K562 (cell line): ENCODE measurements around the gene TMEM86A. TPM values are rescaled to one million over a fixed set of nuclear protein-coding genes. Genes with fewer than 3 reads are reported as not detected.
A peak's percentile ranks its signal among the peaks of the same experiment; 100 is the strongest.

Experiments used
- ATAC-seq: fragments of 200-7000 bp; cut with Tn5 transposase; 3 replicates; pipeline ENCODE4 v1.9.1; 2020; ENCODE audit warnings: moderate library complexity
- BruUV-seq: library from RNA; stranded (reverse); fragments of 400-500 nt; replicated peaks from 2 replicates; lab custom pipeline; 2021; lab: Mats Ljungman, UMichigan
- CTCF ChIA-PET: fragments of 300-600 bp; formaldehyde crosslinking; extraction: SDS; loops from one replicate; lab custom pipeline; 2021; ENCODE audit warnings: low intra/inter-chr PET ratio; lab: Yijun Ruan, JAX
- POLR2A ChIA-PET: fragments of 300-600, 350-650 bp; sonication (Branson Sonifier 250); formaldehyde crosslinking; extraction: SDS; loops from one replicate; lab custom pipeline; 2021; ENCODE audit warnings: antibody characterized with exemption, inconsistent platforms; lab: Yijun Ruan, JAX
- DNase-seq, 4 experiments: peaks; one replicate each; pipeline versions ENCODE4 v3.0.0 to v3.0.0-alpha.2; 2011 to 2018; ENCODE audit warnings: low spot score in 3 of 4, mixed read lengths in 3 of 4; ENCODE audit errors: extremely low read depth in 1 of 4
- FAIRE-seq: peaks from 2 replicates; lab custom pipeline; 2011; peaks lifted over from hg19 to GRCh38; lab: Jason Lieb, UNC
- H2AFZ ChIP-seq: 2 replicates; pipeline ENCODE4 v1.6.0; 2011; ENCODE audit warnings: low read depth, low read length, control low read depth, inconsistent platforms
- H3K27ac ChIP-seq: fragments of 200-600 bp; 3 replicates; pipeline ENCODE4 v1.8.0; 2011; ENCODE audit warnings: low read depth, mild to moderate bottlenecking, control low read depth, inconsistent platforms, low read length, moderate library complexity, mixed read lengths; ENCODE audit errors: extremely low read depth
- H3K27me3 ChIP-seq, 2 experiments: fragments of 300-600 bp in 1 of 2; 2 replicates in 1 of 2; 3 replicates in 1 of 2; pipeline versions ENCODE4 v1.6.0 to v1.8.0; 2011; ENCODE audit warnings: inconsistent platforms in 2 of 2, low read length in 2 of 2, mild to moderate bottlenecking in 1 of 2, mixed read lengths in 1 of 2, moderate library complexity in 1 of 2; ENCODE audit not compliant: control insufficient read depth in 2 of 2, insufficient read depth in 2 of 2
- H3K36me3 ChIP-seq: fragments of 300-600 bp; 3 replicates; pipeline ENCODE4 v1.8.0; 2011; ENCODE audit warnings: mild to moderate bottlenecking, low read length, inconsistent platforms; ENCODE audit not compliant: control insufficient read depth, insufficient read depth
- H3K4me1 ChIP-seq, 2 experiments: fragments of 200-600 bp in 1 of 2; replicated peaks in 1 of 2; 2 replicates in 1 of 2; 3 replicates in 1 of 2; pipeline versions ENCODE4 v1.5.1 to v1.8.0; 2011; ENCODE audit warnings: inconsistent platforms in 2 of 2, low read length in 2 of 2, mild to moderate bottlenecking in 1 of 2, mixed read lengths in 1 of 2, moderate library complexity in 1 of 2; ENCODE audit not compliant: control insufficient read depth in 2 of 2, insufficient read depth in 2 of 2
- H3K4me2 ChIP-seq: 2 replicates; pipeline ENCODE4 v1.6.1; 2011; ENCODE audit warnings: low read length, control low read depth, inconsistent platforms, mixed read lengths; ENCODE audit not compliant: insufficient read depth
- H3K4me3 ChIP-seq: fragments of 200-600 bp; sonication (generic), shearing (Covaris generic); 2 replicates; pipeline ENCODE4 v1.5.1; 2016; ENCODE audit warnings: control low read depth, inconsistent platforms
- H3K79me2 ChIP-seq: fragments of 200-600 bp; 3 replicates; pipeline ENCODE4 v1.8.0; 2011; ENCODE audit warnings: low read length, inconsistent platforms; ENCODE audit not compliant: control insufficient read depth, insufficient read depth
- H3K9ac ChIP-seq, 2 experiments: 2 replicates each; pipeline versions ENCODE4 v1.6.0 to v1.6.1; 2011; ENCODE audit warnings: low read depth in 2 of 2, low read length in 2 of 2, control low read depth in 1 of 2, inconsistent platforms in 1 of 2, mild to moderate bottlenecking in 1 of 2, mixed read lengths in 1 of 2; ENCODE audit not compliant: insufficient read depth in 1 of 2
- H3K9me1 ChIP-seq: one replicate; pipeline ENCODE4 v1.6.0; 2011; ENCODE audit warnings: inconsistent platforms, mild to moderate bottlenecking, low read length, moderate library complexity; ENCODE audit not compliant: control insufficient read depth, insufficient read depth
- H3K9me3 ChIP-seq: replicated peaks from 2 replicates; pipeline ENCODE4 v1.5.1; 2011; ENCODE audit warnings: low read depth, low read length, inconsistent platforms; ENCODE audit not compliant: control insufficient read depth, insufficient read depth
- H4K20me1 ChIP-seq: replicated peaks from 2 replicates; pipeline ENCODE4 v1.6.1; 2011; ENCODE audit warnings: low read length, inconsistent platforms, mixed read lengths; ENCODE audit not compliant: control insufficient read depth, insufficient read depth
- NRF1 ChIP-seq, 2 experiments: fragments of 450-650 bp; IDR thresholded peaks in 1 of 2; conservative IDR thresholded peaks in 1 of 2; 2 replicates each; pipeline ENCODE4 v1.6.1; 2014; ENCODE audit warnings: mild to moderate bottlenecking in 2 of 2
- SP1 ChIP-seq: sonication (generic); formaldehyde crosslinking; IDR thresholded peaks from 2 replicates; pipeline ENCODE4 v1.8.1; 2022; ENCODE audit warnings: mild to moderate bottlenecking, missing genetic modification reagents
- WGBS: fragments of 100-300 bp; shearing (Covaris generic); methylation state at CpG from one replicate; pipeline ENCODE4 v1.1.6; 2016; ENCODE audit warnings: low coverage, mixed read lengths; ENCODE audit not compliant: insufficient coverage; ENCODE audit errors: missing lambda C conversion rate; 5-methylcytosine and 5-hydroxymethylcytosine counted together
- in situ Hi-C: fragments of 300-500 bp; cut with MboI; formaldehyde crosslinking; loops from 4 replicates; pipeline ENCODE4 v1.15.0; 2018; ENCODE audit warnings: inconsistent platforms, mixed read lengths
- intact Hi-C: fragments of 100-400 bp; cut with micrococcal nuclease; formaldehyde crosslinking; loops from 2 replicates; pipeline ENCODE4 v1.14.2; 2022
- polyA plus RNA-seq, 8 experiments: library from polyadenylated mRNA; depleted of rRNA in 4 of 8; stranded (reverse) in 5 of 8; unstranded in 3 of 8; fragments of >200 nt; fragmentation: Nextera tagmentation in 2 of 8; fragmentation: Illumina TruSeq in 1 of 8; extraction: Ambion mirVana in 2 of 8; extraction: Trizol in 1 of 8; gene quantifications; 2 replicates each; pipeline versions ENCODE4 v1.2.1 to v1.2.3, GENCODE V29; 2011 to 2014; ENCODE audit warnings: inconsistent platforms in 1 of 8, missing spikeins in 1 of 8
- total RNA-seq, 7 experiments: library from RNA; depleted of rRNA in 6 of 7; stranded (reverse); fragments of >200 nt in 6 of 7; fragmentation: Illumina TruSeq in 2 of 7; extraction: Trizol in 2 of 7; gene quantifications; 2 replicates each; pipeline versions ENCODE4 v1.2.1 to v1.2.3, GENCODE V29; 2011 to 2021; ENCODE audit warnings: low replicate concordance in 1 of 7
- TF ChIP-seq, protein P1 (sequence below): fragments of 450-650 bp; formaldehyde crosslinking; IDR thresholded peaks from 2 replicates; pipeline ENCODE4 v1.4.0; 2020; ENCODE audit warnings: mild to moderate bottlenecking, moderate library complexity
- TF ChIP-seq, protein P2 (sequence below): fragments of 450-650 bp; IDR thresholded peaks from 2 replicates; pipeline ENCODE4 v1.6.1; 2016

TMEM86A gene
- total and polyA plus RNA-seq, 9 of the 15 experiments (the other 6 are each of a cell fraction or from before 2014, with no cell fraction given), result 0.22 to 1.3 (median 0.40) TPM; not detected in 2

DNA sequence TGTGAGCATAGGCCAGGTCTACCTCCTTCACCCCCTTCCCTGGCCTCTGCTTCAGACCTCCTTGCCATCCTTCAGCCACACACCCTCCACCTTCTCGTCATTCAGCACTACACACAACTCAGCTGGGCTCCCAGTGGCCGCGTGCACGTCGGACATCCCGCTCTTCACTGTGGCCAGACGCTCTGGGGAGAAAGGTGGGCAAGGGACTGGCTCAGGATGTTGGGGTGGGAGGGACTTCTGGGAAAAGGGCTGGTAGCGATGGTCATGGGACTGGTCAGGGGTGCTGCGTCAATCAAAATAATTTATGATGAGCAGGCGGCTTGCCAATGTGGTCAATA lies 15.8 kb downstream of the TMEM86A start:
- TF ChIP-seq, protein P1, sequence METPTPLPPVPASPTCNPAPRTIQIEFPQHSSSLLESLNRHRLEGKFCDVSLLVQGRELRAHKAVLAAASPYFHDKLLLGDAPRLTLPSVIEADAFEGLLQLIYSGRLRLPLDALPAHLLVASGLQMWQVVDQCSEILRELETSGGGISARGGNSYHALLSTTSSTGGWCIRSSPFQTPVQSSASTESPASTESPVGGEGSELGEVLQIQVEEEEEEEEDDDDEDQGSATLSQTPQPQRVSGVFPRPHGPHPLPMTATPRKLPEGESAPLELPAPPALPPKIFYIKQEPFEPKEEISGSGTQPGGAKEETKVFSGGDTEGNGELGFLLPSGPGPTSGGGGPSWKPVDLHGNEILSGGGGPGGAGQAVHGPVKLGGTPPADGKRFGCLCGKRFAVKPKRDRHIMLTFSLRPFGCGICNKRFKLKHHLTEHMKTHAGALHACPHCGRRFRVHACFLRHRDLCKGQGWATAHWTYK, result no peak
- TF ChIP-seq, protein P2, sequence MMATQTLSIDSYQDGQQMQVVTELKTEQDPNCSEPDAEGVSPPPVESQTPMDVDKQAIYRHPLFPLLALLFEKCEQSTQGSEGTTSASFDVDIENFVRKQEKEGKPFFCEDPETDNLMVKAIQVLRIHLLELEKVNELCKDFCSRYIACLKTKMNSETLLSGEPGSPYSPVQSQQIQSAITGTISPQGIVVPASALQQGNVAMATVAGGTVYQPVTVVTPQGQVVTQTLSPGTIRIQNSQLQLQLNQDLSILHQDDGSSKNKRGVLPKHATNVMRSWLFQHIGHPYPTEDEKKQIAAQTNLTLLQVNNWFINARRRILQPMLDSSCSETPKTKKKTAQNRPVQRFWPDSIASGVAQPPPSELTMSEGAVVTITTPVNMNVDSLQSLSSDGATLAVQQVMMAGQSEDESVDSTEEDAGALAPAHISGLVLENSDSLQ, result peak; percentile 59; the same call in 1 of the 2 replicates
- ATAC-seq (no peak), DNase-seq (no peak), FAIRE-seq (no peak)
- peaks cover 3% of the 10 kb centered on the region for H3K9me1 ChIP-seq
- intact Hi-C loops, result no loop called here
- H3K9me3 ChIP-seq, result no peaks in the 10 kb centered on the region
- BruUV-seq, result no TSS peak
- no peaks in the 10 kb centered on the region for H3K79me2 ChIP-seq
- in situ Hi-C loops, result no loop called here
- no peak overlapping the region for H3K4me3 ChIP-seq
- no peak overlapping the region for H2AFZ ChIP-seq
- POLR2A ChIA-PET, result no interaction called here
- H3K27me3 ChIP-seq, result peaks cover 13 to 79% of the 10 kb centered on the region in 2 experiments
- CTCF ChIA-PET, result no interaction called here
- 2% methylated on average over 10 of the region's 10 CpGs for WGBS
- H4K20me1 ChIP-seq, result peaks cover 4% of the 10 kb centered on the region; the same call in 1 of the 2 replicates
- H3K36me3 ChIP-seq, result no peaks in the 10 kb centered on the region
- H3K27ac ChIP-seq, result no peak overlapping the region
- no peaks in the 10 kb centered on the region for H3K4me1 ChIP-seq
- no peak overlapping the region for H3K4me2 ChIP-seq
- no peak overlapping the region for H3K9ac ChIP-seq

DNA sequence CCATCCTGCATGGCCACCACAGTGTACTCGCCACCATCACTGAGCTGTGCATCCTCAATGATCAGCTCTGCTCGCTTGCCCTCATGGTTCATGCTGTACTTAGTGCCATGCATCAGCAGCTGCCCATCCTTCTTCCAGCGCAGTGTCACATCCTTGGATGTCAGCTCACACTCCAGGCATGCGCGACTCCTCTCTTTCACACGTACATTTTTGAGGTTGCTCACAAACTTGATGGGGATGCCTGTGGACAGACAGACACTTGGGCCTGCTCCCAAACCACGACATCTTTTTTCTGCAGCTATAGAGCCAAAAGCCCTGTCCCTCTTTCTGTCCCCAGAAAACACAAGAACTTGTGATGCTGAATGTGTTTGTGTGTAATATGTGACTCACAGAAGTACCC lies 16.9 kb downstream of the TMEM86A start:
- intact Hi-C loops (no loop called here), in situ Hi-C loops (no loop called here)
- Histone ChIP-seq H3K4me2 (no peak overlapping the region), H3K79me2 (no peaks in the 10 kb centered on the region), H3K9ac (no peak overlapping the region), H3K4me1 (no peaks in the 10 kb centered on the region), H3K9me3 (no peaks in the 10 kb centered on the region), H3K36me3 (no peaks in the 10 kb centered on the region), H4K20me1 (peaks cover 4% of the 10 kb centered on the region; the same call in 1 of the 2 replicates), H3K4me3 (no peak overlapping the region), H2AFZ (no peak overlapping the region), H3K9me1 (peaks cover 3% of the 10 kb centered on the region), H3K27me3 (peaks cover 11 to 80% of the 10 kb centered on the region in 2 experiments), H3K27ac (no peak overlapping the region)
- POLR2A ChIA-PET, result interaction anchor here (1.4 kb wide), 1 partner anchor 15 kb away, joined by 3 read pairs; no protein-coding TSS in a partner anchor
- CTCF ChIA-PET, result no interaction called here
- ATAC-seq (no peak), FAIRE-seq (no peak), DNase-seq (no peak)
- 3% methylated on average over 7 of the region's 7 CpGs for WGBS
- no TSS peak for BruUV-seq
- TF ChIP-seq NRF1 (conservative IDR thresholded peaks at IDR 0.05 in 1 of 2, IDR thresholded peaks at IDR 0.05 in 1 of 2) (peak; percentile 18 to 45; a peak in 1 of 4 replicates), SP1 (CRISPR knock-in tag) (no peak)
